Natural killer cell treated with Interleukin-12 subunit alpha and Interleukin-12 subunit beta and Interleukin-15 and Interleukin-18, amount 100 ng/mL, for 72 hours (primary cell): ENCODE measurements around the gene FAM180A. TPM values are rescaled to one million over a fixed set of nuclear protein-coding genes. Genes with fewer than 3 reads are reported as not detected.

Experiments
- ATAC-seq, 2 donors: fragments of 150-1000 bp; cut with Tn5 transposase in 1 of 2; sonication (Bioruptor Pico), chemical (Tn5 transposase) in 1 of 2; 2 replicates each; pipeline ENCODE4 v1.10.0; 2021
- DNase-seq: peaks from one replicate; pipeline ENCODE4 v3.0.0; 2022; ENCODE audit warnings: low spot score
- H3K27ac Mint-ChIP-seq, 2 donors: 1 replicate in 1 of 2; 2 replicates in 1 of 2; pipeline ENCODE4 v1.8.0; 2022; ENCODE audit warnings: mixed read lengths in 2 of 2, mild to moderate bottlenecking in 1 of 2, moderate library complexity in 1 of 2
- H3K27me3 Mint-ChIP-seq, 2 donors: 1 replicate in 1 of 2; 2 replicates in 1 of 2; pipeline ENCODE4 v1.8.0; 2022; ENCODE audit warnings: mixed read lengths in 2 of 2
- H3K36me3 Mint-ChIP-seq: one replicate; pipeline ENCODE4 v1.8.0; 2022; ENCODE audit warnings: mixed read lengths
- H3K4me1 Mint-ChIP-seq, 2 donors: 1 replicate in 1 of 2; 2 replicates in 1 of 2; pipeline ENCODE4 v1.8.0; 2022; ENCODE audit warnings: low read depth in 2 of 2, mixed read lengths in 2 of 2, mild to moderate bottlenecking in 1 of 2
- H3K4me3 Mint-ChIP-seq: one replicate; pipeline ENCODE4 v1.8.0; 2022; ENCODE audit warnings: mixed read lengths
- H3K9me3 Mint-ChIP-seq: 2 replicates; pipeline ENCODE4 v1.8.0; 2022; ENCODE audit warnings: mixed read lengths
- total RNA-seq, 2 donors: library from RNA; stranded (reverse); gene quantifications; one replicate each; pipeline ENCODE4 v1.2.3, GENCODE V29; 2022

Gene FAM180A
- total RNA-seq, 2 donors from 2014 or later, result not detected

DNA sequence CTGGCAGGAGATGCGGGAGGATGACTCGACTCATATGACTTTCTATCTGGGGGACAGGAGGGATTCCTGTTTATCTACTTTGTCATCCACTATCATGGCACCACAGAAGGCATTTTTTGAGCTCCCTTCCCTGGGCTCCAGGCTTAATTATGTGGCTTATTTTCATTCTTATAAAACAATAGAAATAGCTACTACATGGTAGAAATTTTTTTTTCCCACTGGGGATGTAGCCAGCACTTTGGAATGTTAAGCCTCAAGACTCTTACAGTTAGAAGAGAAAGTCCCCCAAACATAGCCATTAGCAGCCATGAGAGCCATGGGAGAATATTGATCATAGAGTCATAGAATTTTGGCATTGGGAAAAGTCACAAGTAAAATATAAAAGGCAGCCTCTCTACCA lies 14.6 kb upstream of the FAM180A start:
- Mint-ChIP-seq H3K4me3 (no peak overlapping the region), H3K36me3 (no peaks in the 10 kb centered on the region), H3K27ac (no peak overlapping the region), H3K9me3 (peaks cover 3% of the 10 kb centered on the region), H3K4me1 (no peaks in the 10 kb centered on the region), H3K27me3 (peaks cover 30 to 50% of the 10 kb centered on the region in 2 donors)
- DNase-seq, result no peak
- ATAC-seq, result no peak

DNA sequence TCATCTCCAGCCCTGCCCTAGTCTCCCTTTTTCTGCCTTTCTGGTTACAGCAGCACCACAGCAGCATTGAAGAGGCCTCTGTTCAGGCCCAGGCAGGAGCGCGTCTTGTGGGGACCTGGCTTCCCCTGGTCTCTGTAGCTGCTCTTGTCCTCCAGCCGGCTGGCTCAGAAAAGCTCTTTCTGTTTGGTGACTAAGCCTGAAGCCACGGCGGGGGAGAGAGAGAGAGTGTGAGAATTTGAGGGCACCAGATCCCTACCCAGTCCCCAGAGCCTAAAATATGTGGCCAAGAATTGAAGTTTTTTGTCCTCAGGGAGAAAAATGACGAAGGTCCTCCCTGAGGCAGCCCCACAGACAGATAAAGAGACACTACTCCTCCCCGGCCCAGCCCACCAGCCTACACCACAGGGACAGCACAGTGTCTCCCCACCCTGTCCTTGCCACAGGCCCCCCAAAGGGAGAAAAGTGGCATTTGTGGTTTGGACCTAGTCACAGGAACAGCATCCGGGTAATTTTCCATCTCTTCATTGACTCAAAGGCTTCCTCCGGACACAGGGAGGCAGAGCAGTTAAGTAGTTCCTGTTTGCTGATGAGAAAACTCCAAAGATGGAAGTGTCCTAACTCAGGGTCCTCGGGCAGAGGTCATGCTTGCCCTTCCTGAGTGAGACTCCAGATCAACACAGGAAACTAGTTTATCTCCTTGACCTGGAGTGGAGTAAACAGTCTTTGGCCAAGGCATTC lies 13.3 kb upstream of the FAM180A start:
- Mint-ChIP-seq H3K4me1 (no peaks in the 10 kb centered on the region), H3K4me3 (no peak overlapping the region), H3K9me3 (peaks cover 3% of the 10 kb centered on the region), H3K36me3 (no peaks in the 10 kb centered on the region), H3K27me3 (peaks cover 34 to 48% of the 10 kb centered on the region in 2 donors), H3K27ac (no peak overlapping the region)
- peak in 1 of 2 donors; percentile 43 for ATAC-seq
- no peak for DNase-seq

DNA sequence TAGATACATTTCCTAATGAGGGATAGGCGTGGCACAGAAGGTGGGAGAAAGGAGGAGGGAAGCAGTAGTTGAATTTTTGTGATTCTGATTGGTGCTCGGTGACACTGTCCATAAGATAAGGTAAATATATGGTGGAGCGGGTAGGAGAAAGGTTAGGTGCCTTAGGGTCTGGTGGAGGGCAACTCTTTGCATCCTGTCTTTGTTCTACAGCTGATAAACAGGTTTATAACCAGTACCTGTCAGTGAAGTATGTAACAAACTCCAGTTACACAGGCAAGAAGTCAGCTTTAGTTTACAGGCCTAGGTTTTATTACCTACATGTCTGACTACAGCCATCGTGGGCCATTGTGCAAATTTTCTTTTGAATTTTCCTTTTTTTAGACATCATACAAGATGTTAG lies 10.9 kb upstream of the FAM180A start:
- DNase-seq, result no peak
- no peaks in the 10 kb centered on the region for H3K4me1 Mint-ChIP-seq
- H3K27ac Mint-ChIP-seq, result no peak overlapping the region
- peaks cover 31 to 33% of the 10 kb centered on the region in 2 donors for H3K27me3 Mint-ChIP-seq
- H3K36me3 Mint-ChIP-seq, result no peaks in the 10 kb centered on the region
- no peak for ATAC-seq
- no peaks in the 10 kb centered on the region for H3K9me3 Mint-ChIP-seq
- H3K4me3 Mint-ChIP-seq, result no peak overlapping the region

DNA sequence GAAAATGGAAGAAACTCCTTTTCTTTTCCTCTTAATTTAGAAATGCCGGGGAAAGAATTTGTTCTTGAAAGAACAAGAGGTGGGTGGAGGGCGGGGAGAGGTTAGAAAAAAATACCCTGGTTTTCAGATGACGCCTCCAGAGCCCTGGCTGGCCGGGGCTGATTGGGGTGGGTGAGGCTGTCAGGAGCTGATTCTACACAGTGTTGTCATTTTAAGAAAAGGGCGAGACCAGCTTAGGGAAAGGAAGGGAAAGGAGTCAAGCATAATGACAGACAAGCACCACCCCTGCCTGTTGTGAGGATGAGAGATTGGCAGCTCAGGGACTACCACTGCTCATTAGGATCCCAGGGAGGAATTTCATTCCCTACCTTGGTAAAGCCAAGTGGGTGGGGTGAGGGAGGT lies 9.9 kb upstream of the FAM180A start:
- Mint-ChIP-seq H3K27me3 (peaks cover 32 to 35% of the 10 kb centered on the region in 2 donors), H3K27ac (no peak overlapping the region), H3K4me1 (no peaks in the 10 kb centered on the region), H3K4me3 (no peak overlapping the region), H3K36me3 (no peaks in the 10 kb centered on the region), H3K9me3 (no peaks in the 10 kb centered on the region)
- ATAC-seq, result no peak
- no peak for DNase-seq

DNA sequence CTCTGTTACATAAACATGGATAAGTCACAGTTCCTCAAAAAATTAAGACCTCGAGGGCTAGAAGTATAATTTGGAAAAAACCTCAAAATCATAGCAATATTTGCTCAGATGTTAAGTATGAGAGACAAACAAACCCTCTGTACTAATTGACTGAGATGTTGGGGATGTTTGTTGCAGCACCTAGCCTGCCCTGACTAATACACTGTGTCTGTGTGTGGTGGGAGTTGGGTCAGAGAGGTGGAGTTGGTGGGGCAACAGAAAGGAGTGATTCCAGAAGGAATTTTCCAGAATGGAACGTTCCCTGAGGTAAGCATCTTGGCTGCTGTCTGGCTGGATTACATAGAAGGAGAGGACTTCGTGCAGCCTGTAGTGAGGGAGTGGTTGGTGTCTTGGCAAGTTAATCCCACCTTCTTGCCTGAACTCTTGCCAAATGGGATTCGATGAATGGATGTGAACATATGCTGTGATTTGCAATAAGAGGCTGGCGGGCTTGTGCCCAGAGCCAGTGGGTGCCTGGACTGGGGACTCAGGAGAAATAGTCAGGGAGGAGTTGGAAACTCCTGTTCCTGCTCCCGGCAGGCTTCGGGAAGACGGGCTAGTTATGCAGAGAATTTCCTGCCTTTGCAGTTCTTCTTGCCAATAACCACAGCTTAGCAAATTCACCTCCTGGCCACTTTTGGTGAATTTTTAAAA lies 9.3 kb upstream of the FAM180A start:
- no peak for ATAC-seq
- no peak for DNase-seq
- Mint-ChIP-seq H3K36me3 (no peaks in the 10 kb centered on the region), H3K27ac (no peak overlapping the region), H3K4me3 (no peak overlapping the region), H3K9me3 (no peaks in the 10 kb centered on the region), H3K4me1 (no peaks in the 10 kb centered on the region), H3K27me3 (peaks cover 32 to 35% of the 10 kb centered on the region in 2 donors)

DNA sequence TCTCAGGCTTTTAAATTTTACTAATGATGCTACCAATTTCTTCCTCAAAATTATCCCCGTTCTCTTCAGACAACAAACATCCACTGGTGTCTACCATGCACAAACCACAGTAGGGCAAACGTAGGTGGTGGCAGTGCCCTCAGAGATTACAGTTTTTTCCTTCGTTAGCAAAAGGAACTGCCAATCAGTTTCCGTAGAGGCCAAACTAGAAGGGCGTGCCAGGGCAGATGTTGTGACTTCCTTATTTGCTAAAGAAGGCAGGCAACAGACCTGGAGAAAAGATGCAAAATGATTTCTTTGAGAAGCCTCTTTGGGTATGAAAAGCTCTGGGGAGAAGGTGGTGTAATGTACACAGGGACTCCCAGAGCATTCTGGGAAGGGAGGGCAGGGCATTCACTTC lies 7.6 kb upstream of the FAM180A start:
- Mint-ChIP-seq H3K4me1 (no peaks in the 10 kb centered on the region), H3K9me3 (no peaks in the 10 kb centered on the region), H3K27ac (no peak overlapping the region), H3K4me3 (no peak overlapping the region), H3K27me3 (peaks cover 28 to 29% of the 10 kb centered on the region in 2 donors), H3K36me3 (no peaks in the 10 kb centered on the region)
- ATAC-seq (no peak), DNase-seq (no peak)

DNA sequence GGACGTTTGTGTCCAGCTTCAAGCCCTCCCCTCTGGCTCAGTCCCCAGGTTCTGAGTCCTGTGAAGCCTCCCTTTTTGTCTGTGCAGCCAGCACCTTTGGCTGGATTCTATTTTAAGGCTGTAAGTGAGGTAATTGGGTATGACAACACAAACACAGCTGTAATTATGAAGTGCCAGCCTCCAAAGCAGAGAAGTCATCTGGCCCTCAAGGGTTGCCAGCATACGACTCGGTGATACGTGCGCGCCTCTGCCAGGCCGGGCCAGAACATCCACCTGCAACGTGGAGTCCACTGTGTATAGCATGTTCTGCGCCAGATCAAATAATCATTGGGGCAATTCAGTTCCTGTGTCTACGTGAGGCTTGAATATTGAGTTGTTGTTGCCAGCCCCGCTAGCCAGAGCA lies 6.7 kb upstream of the FAM180A start:
- H3K27me3 Mint-ChIP-seq, result peaks cover 28% of the 10 kb centered on the region in 2 donors
- H3K4me3 Mint-ChIP-seq, result no peak overlapping the region
- ATAC-seq (no peak), DNase-seq (no peak)
- no peaks in the 10 kb centered on the region for H3K36me3 Mint-ChIP-seq
- H3K4me1 Mint-ChIP-seq, result no peaks in the 10 kb centered on the region
- no peak overlapping the region for H3K27ac Mint-ChIP-seq
- no peaks in the 10 kb centered on the region for H3K9me3 Mint-ChIP-seq

DNA sequence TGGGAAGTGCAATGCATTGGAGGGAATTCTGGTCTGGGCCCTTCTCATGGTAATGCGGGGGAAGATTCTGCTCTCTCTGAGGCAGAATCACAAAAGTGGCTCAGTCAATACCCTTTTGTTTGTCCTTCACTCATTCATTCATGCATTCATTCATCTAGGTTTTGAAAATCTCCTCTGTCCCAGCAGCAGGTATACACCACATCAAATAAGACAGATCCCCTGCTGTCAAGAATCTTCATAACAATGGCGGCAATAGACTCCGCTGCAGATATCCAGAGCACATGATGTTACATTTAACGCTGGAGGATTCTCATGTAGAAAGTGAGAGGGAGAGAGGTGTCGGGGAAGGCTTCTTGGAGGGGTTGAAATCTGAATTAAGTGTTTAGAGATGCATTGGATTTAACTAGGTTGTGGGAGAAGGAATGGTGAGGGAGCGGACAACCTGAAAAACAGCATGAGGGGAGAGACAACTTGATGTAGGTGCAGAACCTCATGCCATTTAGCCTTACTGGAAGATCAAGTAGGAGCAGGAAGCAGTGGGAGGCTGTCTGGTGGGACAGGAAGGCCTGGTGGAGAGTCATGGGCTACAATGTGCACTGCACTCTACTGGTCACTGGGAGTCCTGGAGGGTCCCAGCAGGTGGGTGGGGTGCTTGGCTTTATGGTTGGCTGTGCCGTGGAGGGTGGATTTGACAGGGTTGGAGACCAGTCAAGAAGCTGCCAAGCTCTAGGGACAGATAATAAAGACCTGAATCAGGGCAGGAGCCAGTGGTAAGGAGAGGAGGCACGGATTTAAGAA lies 5.2 kb upstream of the FAM180A start:
- Mint-ChIP-seq H3K27ac (no peak overlapping the region), H3K27me3 (peaks cover 19 to 21% of the 10 kb centered on the region in 2 donors), H3K9me3 (no peaks in the 10 kb centered on the region), H3K4me3 (no peak overlapping the region), H3K36me3 (no peaks in the 10 kb centered on the region), H3K4me1 (no peaks in the 10 kb centered on the region)
- ATAC-seq (no peak), DNase-seq (no peak)

DNA sequence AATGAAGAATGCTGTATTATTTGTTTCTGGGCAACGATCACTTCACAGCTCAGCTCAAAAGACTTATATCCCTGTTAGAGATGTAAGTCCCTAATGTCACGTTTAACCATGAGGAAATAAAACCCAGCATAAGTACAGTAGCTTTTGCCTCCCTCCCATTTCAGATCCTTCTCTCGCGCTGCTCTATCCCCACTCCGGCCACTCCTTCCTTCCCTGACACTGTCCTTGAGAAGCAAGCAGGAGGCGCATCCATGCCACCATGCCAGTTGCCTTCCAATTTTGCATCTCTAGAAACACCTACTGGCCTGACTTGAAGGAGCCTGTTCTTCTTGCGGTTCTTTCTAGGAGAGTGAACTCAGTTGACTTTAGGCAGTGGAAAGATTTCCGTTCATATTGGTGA lies 1.2 kb downstream of the FAM180A start:
- Mint-ChIP-seq H3K27me3 (peaks cover 0 to 11% of the 10 kb centered on the region in 2 donors), H3K4me3 (no peak overlapping the region), H3K4me1 (no peaks in the 10 kb centered on the region), H3K36me3 (no peaks in the 10 kb centered on the region), H3K9me3 (no peaks in the 10 kb centered on the region), H3K27ac (no peak overlapping the region)
- no peak for ATAC-seq
- DNase-seq, result no peak

DNA sequence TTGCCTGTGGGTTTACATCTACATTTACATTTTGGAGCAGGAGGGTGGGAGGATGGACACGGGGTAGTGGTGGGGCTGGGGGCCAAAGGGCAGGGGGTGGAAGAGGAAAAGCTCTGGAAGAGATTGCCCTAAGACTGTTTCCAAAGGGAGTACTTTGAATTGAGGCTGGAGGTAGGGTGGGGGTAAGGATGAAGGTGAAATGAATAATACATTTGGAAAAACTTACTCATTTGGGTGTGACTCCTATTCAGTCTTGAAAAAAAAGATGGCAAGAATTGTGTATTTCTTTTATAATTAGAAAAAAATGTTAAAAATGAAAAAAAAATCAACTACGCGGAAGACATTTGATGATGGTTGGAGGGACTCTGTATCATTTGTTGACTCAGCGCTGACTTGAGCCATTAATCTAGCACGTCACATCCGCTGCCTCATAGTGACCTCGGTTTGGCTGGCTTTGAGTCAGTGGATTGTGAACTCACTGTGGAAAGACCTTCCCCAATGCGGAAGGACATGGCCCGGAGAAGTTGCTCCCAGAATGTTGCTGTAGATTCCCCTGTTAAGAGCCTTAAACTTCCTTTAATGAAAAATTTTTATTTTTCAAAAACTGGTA lies 2.8 kb downstream of the FAM180A start:
- Mint-ChIP-seq H3K27ac (no peak overlapping the region), H3K36me3 (no peaks in the 10 kb centered on the region), H3K9me3 (no peaks in the 10 kb centered on the region), H3K27me3 (peaks cover 0 to 11% of the 10 kb centered on the region in 2 donors), H3K4me3 (no peak overlapping the region), H3K4me1 (no peaks in the 10 kb centered on the region)
- no peak for ATAC-seq
- DNase-seq, result no peak

DNA sequence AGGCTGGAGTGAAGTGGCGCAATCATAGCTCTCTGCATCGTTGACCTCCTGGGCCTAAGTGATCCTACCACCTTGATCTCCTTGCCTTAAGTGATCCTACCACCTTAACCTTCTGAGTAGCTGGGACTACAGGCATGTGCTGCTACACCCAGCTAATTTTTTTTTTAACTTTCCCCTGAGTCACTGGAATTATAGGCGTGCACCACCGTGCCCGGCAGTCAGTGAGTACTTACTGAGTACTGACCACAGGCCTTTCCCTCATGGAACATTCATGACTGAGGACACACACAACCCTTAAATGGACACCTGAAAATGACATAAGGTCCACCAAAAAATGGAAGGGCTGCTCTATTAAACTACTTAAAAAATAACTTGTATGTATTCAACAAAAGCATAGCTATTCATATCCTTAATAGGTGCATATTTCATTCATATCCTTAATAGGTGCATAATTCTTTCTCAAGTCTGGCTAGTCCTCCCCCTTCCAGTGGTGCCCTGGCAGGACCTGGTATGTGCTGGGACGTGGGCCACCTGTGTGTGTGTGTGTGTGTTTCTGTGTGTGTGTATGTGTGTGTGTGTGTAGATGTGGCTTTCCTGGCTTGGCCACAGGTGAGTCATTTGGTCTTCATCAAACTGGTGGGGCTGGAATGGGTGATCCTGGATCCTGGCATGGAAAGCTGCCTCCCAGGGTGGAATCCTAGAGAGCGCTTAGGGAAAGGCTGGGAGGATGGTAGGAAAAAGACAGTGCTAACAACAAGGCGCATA lies 3.5 kb downstream of the FAM180A start:
- no peak for ATAC-seq
- DNase-seq, result no peak
- no peak overlapping the region for H3K27ac Mint-ChIP-seq
- H3K36me3 Mint-ChIP-seq, result no peaks in the 10 kb centered on the region
- no peaks in the 10 kb centered on the region for H3K4me1 Mint-ChIP-seq
- no peaks in the 10 kb centered on the region for H3K9me3 Mint-ChIP-seq
- H3K27me3 Mint-ChIP-seq, result peaks cover 0 to 11% of the 10 kb centered on the region in 2 donors
- no peak overlapping the region for H3K4me3 Mint-ChIP-seq

DNA sequence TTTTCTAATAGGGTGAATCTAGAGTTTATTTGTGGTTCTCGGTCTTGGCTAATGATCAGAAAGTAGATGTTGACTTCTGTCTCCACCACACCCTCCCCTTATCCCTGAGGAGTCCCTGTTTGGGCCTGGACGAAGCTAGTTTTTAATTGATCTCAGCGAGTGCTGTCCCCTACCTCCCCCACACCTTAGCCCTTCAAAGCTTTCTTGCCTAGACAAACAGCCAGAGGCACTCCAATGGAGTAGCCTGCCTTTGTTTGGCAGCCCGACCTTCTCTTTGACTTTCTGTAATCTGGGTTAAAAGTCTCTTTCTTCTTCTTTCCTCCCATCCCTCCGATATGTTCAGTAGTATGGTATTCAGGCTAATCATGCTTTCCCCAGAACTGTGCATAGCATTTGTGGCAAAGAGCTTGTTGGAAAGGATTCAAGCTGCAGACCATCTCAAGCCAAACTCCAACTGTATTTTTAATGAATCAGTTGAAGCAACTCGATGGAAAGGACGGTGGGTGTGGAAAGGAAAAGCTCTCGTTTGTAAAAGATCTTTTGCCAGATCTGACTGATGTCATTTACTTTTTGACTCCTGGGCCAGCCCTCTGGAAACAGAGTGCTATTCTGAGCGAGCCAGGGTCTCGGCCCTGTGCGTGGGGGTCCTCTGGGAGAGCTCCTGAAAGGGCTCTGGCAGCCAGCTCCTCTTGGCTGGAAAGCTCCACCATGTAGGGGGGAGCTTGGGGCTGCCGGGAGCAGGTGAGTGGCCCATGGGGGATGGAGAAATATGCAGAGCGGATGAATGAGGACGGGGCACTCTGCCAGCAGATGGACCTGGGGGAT lies 4.5 kb downstream of the FAM180A start:
- Mint-ChIP-seq H3K4me3 (no peak overlapping the region), H3K9me3 (no peaks in the 10 kb centered on the region), H3K36me3 (no peaks in the 10 kb centered on the region), H3K27ac (no peak overlapping the region), H3K27me3 (peaks cover 0 to 11% of the 10 kb centered on the region in 2 donors), H3K4me1 (no peaks in the 10 kb centered on the region)
- DNase-seq, result no peak
- ATAC-seq, result no peak
